Measurements from ENCODE around the gene ITIH3.

DNA sequence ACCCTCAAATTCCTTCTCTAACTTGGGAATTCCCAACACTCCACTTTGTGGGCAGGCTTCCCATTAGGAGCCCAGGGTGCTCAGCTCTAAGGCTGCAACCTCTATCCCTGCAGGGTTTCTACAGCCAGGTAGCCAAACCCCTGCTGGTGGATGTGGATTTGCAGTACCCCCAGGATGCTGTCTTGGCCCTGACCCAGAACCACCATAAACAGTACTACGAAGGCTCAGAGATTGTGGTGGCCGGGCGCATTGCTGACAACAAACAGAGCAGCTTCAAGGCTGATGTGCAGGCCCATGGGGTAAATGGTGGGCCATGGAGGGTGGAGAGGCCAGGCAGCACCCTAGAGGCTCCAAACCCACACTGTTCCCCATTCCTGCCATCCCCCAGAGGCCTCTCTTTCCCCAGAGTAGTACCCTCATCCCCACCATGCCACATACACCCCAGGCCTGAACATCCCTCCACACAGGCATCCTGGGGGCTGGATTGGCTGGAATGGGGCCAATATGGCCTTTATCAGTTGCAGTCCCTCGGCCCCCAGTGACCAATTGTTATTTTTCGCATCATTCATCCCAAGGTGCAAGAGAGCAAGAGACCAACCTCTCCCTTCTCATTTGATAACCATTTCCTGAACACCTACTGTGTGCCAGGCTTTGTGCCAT lies 9.5 kb upstream of the ITIH3 start:
- TF ChIP-seq CTCF (IDR thresholded peaks at IDR 0.05), result no peak
- TF ChIP-seq POLR2A (IDR thresholded peaks at IDR 0.05), result no peak
